ENCODE data around the gene CRY2. TPM values are rescaled to one million over a fixed set of nuclear protein-coding genes. Genes with fewer than 3 reads are reported as not detected.
A peak's percentile ranks its signal among the peaks of the same experiment; 100 is the strongest.
"Not testable (repeated sequence)": the region's sequence is repeated elsewhere in the genome, so short reads cannot be mapped to it uniquely, and the experiment has no call there.

The CRY2 gene
- total RNA-seq, 1 donor from 2014 or later = 23.8 TPM

GRCh38 chr11:45899086-45899447, 51.8 kb downstream of the CRY2 start:
- Mint-ChIP-seq H3K9me3 (ENCODE audit: unreplicated experiment) (no peaks in the 10 kb centered on the region), H3K27ac (ENCODE audit: unreplicated experiment) (peak overlapping the region; percentile 61), H3K27me3 (ENCODE audit: unreplicated experiment) (peaks cover 33% of the 10 kb centered on the region), H3K36me3 (ENCODE audit: low read depth, unreplicated experiment) (peaks cover 2% of the 10 kb centered on the region), H3K4me3 (ENCODE audit: unreplicated experiment) (no peak overlapping the region), H3K4me1 (ENCODE audit: unreplicated experiment) (peaks cover 3% of the 10 kb centered on the region)
- DNase-seq (ENCODE audit: low spot score) = no peak
- TF ChIP-seq CTCF (IDR thresholded peaks at IDR 0.05; ENCODE audit: unreplicated experiment) = no peak

- Mint-ChIP-seq H3K9me3 (ENCODE audit: unreplicated experiment) (no peaks in the 10 kb centered on the region), H3K27ac (ENCODE audit: unreplicated experiment) (peak overlapping the region; percentile 61), H3K36me3 (ENCODE audit: low read depth, unreplicated experiment) (no peaks in the 10 kb centered on the region), H3K27me3 (ENCODE audit: unreplicated experiment) (peaks cover 36% of the 10 kb centered on the region), H3K4me1 (ENCODE audit: unreplicated experiment) (peaks cover 3% of the 10 kb centered on the region), H3K4me3 (ENCODE audit: unreplicated experiment) (no peak overlapping the region)
- DNase-seq (ENCODE audit: low spot score) = peak; percentile 75
- no peak for TF ChIP-seq CTCF (IDR thresholded peaks at IDR 0.05; ENCODE audit: unreplicated experiment)
These were observed 52.3 kb downstream of the CRY2 start for GRCh38 chr11:45899448-45900174.

- H3K4me1 Mint-ChIP-seq (ENCODE audit: unreplicated experiment); DNase-seq (ENCODE audit: low spot score); H3K36me3 Mint-ChIP-seq (ENCODE audit: low read depth, unreplicated experiment); H3K9me3 Mint-ChIP-seq (ENCODE audit: unreplicated experiment): not testable (repeated sequence)
- H3K4me3 Mint-ChIP-seq (ENCODE audit: unreplicated experiment) = peak overlapping the region; percentile 85
- peak overlapping the region; percentile 74 for H3K27ac Mint-ChIP-seq (ENCODE audit: unreplicated experiment)
- peaks cover 34% of the 10 kb centered on the region for H3K27me3 Mint-ChIP-seq (ENCODE audit: unreplicated experiment)
These were observed 53.0 kb downstream of the CRY2 start for GRCh38 chr11:45900175-45900800.

- H3K4me3 Mint-ChIP-seq (ENCODE audit: unreplicated experiment) = peak overlapping the region; percentile 85
- peaks cover 3% of the 10 kb centered on the region for H3K4me1 Mint-ChIP-seq (ENCODE audit: unreplicated experiment)
- H3K27me3 Mint-ChIP-seq (ENCODE audit: unreplicated experiment) = peaks cover 34% of the 10 kb centered on the region
- no peaks in the 10 kb centered on the region for H3K9me3 Mint-ChIP-seq (ENCODE audit: unreplicated experiment)
- peak overlapping the region; percentile 74 for H3K27ac Mint-ChIP-seq (ENCODE audit: unreplicated experiment)
- no peak for DNase-seq (ENCODE audit: low spot score)
- no peak for TF ChIP-seq CTCF (IDR thresholded peaks at IDR 0.05; ENCODE audit: unreplicated experiment)
- no peaks in the 10 kb centered on the region for H3K36me3 Mint-ChIP-seq (ENCODE audit: low read depth, unreplicated experiment)
These were observed 53.8 kb downstream of the CRY2 start for GRCh38 chr11:45900916-45901617.

- DNase-seq (ENCODE audit: low spot score) = no peak
- Mint-ChIP-seq H3K4me1 (ENCODE audit: unreplicated experiment) (peaks cover 7% of the 10 kb centered on the region), H3K36me3 (ENCODE audit: low read depth, unreplicated experiment) (no peaks in the 10 kb centered on the region), H3K27me3 (ENCODE audit: unreplicated experiment) (peaks cover 37% of the 10 kb centered on the region), H3K27ac (ENCODE audit: unreplicated experiment) (no peak overlapping the region), H3K4me3 (ENCODE audit: unreplicated experiment) (no peak overlapping the region), H3K9me3 (ENCODE audit: unreplicated experiment) (no peaks in the 10 kb centered on the region)
- no peak for TF ChIP-seq CTCF (IDR thresholded peaks at IDR 0.05; ENCODE audit: unreplicated experiment)
These were observed 54.4 kb downstream of the CRY2 start for GRCh38 chr11:45901626-45902025.
